Kidney (tissue), 14 donors: Measurements from ENCODE around the gene IL17B. TPM values are rescaled to one million over a fixed set of nuclear protein-coding genes. Genes with fewer than 3 reads are reported as not detected.

Experiments
- DNase-seq, 5 donors: peaks; one replicate each; pipeline ENCODE4 v3.0.0-alpha.2; 2013 to 2020
- FAIRE-seq: peaks from 2 replicates; lab custom pipeline; 2012; peaks lifted over from hg19 to GRCh38; lab: Jason Lieb, UNC
- H3K27ac ChIP-seq, 2 donors: one replicate each; pipeline ENCODE4 v1.7.0; 2013; ENCODE audit warnings: low read depth in 2 of 2, low read length in 2 of 2, inconsistent platforms in 1 of 2
- H3K27me3 ChIP-seq: one replicate; pipeline ENCODE4 v1.7.1; 2013; ENCODE audit warnings: low read length, inconsistent platforms; ENCODE audit not compliant: control insufficient read depth, insufficient read depth
- H3K36me3 ChIP-seq, 3 donors: one replicate each; pipeline versions ENCODE4 v1.7.0 to v1.7.1; 2013; ENCODE audit warnings: low read length in 3 of 3, control low read depth in 1 of 3, inconsistent platforms in 1 of 3; ENCODE audit not compliant: insufficient read depth in 3 of 3, control insufficient read depth in 2 of 3
- H3K4me1 ChIP-seq, 3 donors: one replicate each; pipeline versions ENCODE4 v1.7.0 to v1.7.1; 2013; ENCODE audit warnings: low read length in 3 of 3, inconsistent platforms in 1 of 3, low read depth in 1 of 3; ENCODE audit not compliant: control insufficient read depth in 2 of 3, insufficient read depth in 2 of 3
- H3K4me3 ChIP-seq, 3 donors: one replicate each; pipeline versions ENCODE4 v1.7.0 to v1.8.1; 2013; ENCODE audit warnings: low read length in 3 of 3, control low read depth in 1 of 3, inconsistent platforms in 1 of 3
- H3K9ac ChIP-seq, 3 donors: one replicate each; pipeline versions ENCODE4 v1.7.0 to v1.7.1; 2013; ENCODE audit warnings: low read length in 3 of 3, control low read depth in 1 of 3, inconsistent platforms in 1 of 3
- H3K9me3 ChIP-seq, 3 donors: one replicate each; pipeline versions ENCODE4 v1.7.0 to v1.7.1; 2013; ENCODE audit warnings: low read length in 3 of 3, control low read depth in 1 of 3, inconsistent platforms in 1 of 3; ENCODE audit not compliant: control insufficient read depth in 2 of 3, insufficient read depth in 1 of 3
- CTCF ChIP-seq: IDR thresholded peaks from 3 replicates; pipeline ENCODE4 v1.5.1; 2012; ENCODE audit warnings: mild to moderate bottlenecking, moderate library complexity, borderline replicate concordance; ENCODE audit not compliant: insufficient read depth; ENCODE audit errors: extremely low read depth
- intact Hi-C: fragments of 100-400 bp; cut with DNase I; formaldehyde crosslinking; loops from one replicate; pipeline ENCODE4 v1.11.1; 2022
- polyA plus RNA-seq: library from polyadenylated mRNA; stranded (reverse); fragments of 350-450 nt; fragmentation: Illumina TruSeq; extraction: RNeasy Lipid Tissue Mini Kit (QIAGEN cat#74804); gene quantifications from one replicate; pipeline ENCODE4 v1.2.3, GENCODE V29; 2014; ENCODE audit warnings: low read depth, low replicate concordance; ENCODE audit not compliant: insufficient read depth
- total RNA-seq: library from RNA; stranded (reverse); fragmentation: NEBNext Ultra II Directional; extraction: Animal tissue kit (Norgen Biotek cat#: 25700); gene quantifications from one replicate; pipeline ENCODE4 v1.2.1, GENCODE V29; 2021
- donor health status: control.
- donor health status: control.
- donor health status: control.
- donor health status: control.
- donor health status: control.
- donor health status: DM: yes; HTN: yes; CAD: no.
- donor health status: Normal renal cell carcinoma (clear cell type).

Gene IL17B
- total and polyA plus RNA-seq, 2 donors from 2014 or later: 1.4 to 4.7 TPM

GRCh38 chr5:149348518-149348917 lies 30.6 kb downstream of the IL17B start:
- no peak overlapping the region for H3K9ac ChIP-seq
- peaks cover 4 to 45% (median 21%) of the 10 kb centered on the region in 3 donors for H3K36me3 ChIP-seq
- no peaks in the 10 kb centered on the region for H3K27me3 ChIP-seq
- FAIRE-seq (no peak), DNase-seq (no peak)
- TF ChIP-seq CTCF: no peak
- H3K4me3 ChIP-seq: no peak overlapping the region
- H3K4me1 ChIP-seq: peaks cover 0 to 5% (median 0%) of the 10 kb centered on the region in 3 donors
- H3K27ac ChIP-seq: no peak overlapping the region
- intact Hi-C loops: no loop called here
- H3K9me3 ChIP-seq: no peaks in the 10 kb centered on the region

GRCh38 chr5:149345892-149346222 lies 33.2 kb downstream of the IL17B start:
- Histone ChIP-seq H3K36me3 (peaks cover 4 to 26% (median 12%) of the 10 kb centered on the region in 3 donors), H3K4me1 (peaks cover 0 to 5% (median 0%) of the 10 kb centered on the region in 3 donors), H3K4me3 (peak overlapping the region; percentile 87 to 98 (median 98)), H3K27me3 (no peaks in the 10 kb centered on the region), H3K9ac (peak overlapping the region; percentile 78 to 87 (median 84)), H3K9me3 (no peaks in the 10 kb centered on the region), H3K27ac (peak overlapping the region; percentile 49 to 59)
- intact Hi-C loops: no loop called here
- FAIRE-seq (no peak), DNase-seq (peak in 1 of 5 donors; percentile 42)
- TF ChIP-seq CTCF: no peak

GRCh38 chr5:149345147-149345891 lies 33.8 kb downstream of the IL17B start, which contains the start of gene GRPEL2:
Gene GRPEL2 (plus strand): TSS chr5:149345499. CDS start chr5:149345540, 41 bp downstream.
- Histone ChIP-seq H3K4me1 (peaks cover 0 to 5% (median 0%) of the 10 kb centered on the region in 3 donors), H3K9ac (peak within 1 kb of the TSS; percentile 78 to 87 (median 84)), H3K27ac (peak within 1 kb of the TSS; percentile 59 to 80), H3K27me3 (no peaks in the 10 kb centered on the region), H3K4me3 (peak within 1 kb of the TSS; percentile 87 to 98 (median 98)), H3K9me3 (no peaks in the 10 kb centered on the region), H3K36me3 (peaks cover 1 to 21% (median 8%) of the 10 kb centered on the region in 3 donors)
- intact Hi-C loops: no loop called here
- peak; percentile 97 to 99 (median 98) for DNase-seq
- no peak for TF ChIP-seq CTCF
- peak; percentile 38 for FAIRE-seq
